ENCODE results near the gene PRICKLE3. TPM values are rescaled to one million over a fixed set of nuclear protein-coding genes. Genes with fewer than 3 reads are reported as not detected.

Gene PRICKLE3
- total and polyA plus RNA-seq, 12 donors: 6.6 to 14.8 (median 9.4) TPM

DNA sequence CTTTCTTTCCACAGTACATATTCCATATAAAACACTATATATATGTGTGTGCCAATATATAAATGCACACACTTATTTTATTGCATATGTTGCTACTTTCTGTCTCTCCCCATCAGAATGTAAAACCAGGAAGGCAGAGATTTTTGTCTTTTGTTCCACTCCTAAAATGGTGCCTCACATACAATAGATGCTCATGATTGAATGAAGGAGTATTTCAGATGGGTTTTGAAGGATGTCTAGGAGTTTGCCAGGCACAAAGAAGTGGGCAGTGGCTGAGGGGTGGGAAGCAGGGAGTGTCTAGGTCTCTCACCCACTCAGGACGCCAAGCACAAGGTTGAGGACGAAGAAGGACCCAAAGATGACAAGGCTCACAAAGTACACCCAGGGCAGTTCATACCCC is 41.6 kb upstream of the PRICKLE3 start:
- Histone ChIP-seq H3K9me3 (peaks cover 0 to 12% (median 0%) of the 10 kb centered on the region in 11 donors), H3K4me3 (no peak overlapping the region), H3K4me1 (peaks cover 0 to 4% (median 0%) of the 10 kb centered on the region in 9 donors), H3K36me3 (no peaks in the 10 kb centered on the region), H3K27ac (no peak overlapping the region), H3K27me3 (no peaks in the 10 kb centered on the region)
- no peak for ATAC-seq
- WGBS, 2 donors: 80 to 92% methylated on average over 2 of the region's 2 CpGs
- TF ChIP-seq, protein P1, sequence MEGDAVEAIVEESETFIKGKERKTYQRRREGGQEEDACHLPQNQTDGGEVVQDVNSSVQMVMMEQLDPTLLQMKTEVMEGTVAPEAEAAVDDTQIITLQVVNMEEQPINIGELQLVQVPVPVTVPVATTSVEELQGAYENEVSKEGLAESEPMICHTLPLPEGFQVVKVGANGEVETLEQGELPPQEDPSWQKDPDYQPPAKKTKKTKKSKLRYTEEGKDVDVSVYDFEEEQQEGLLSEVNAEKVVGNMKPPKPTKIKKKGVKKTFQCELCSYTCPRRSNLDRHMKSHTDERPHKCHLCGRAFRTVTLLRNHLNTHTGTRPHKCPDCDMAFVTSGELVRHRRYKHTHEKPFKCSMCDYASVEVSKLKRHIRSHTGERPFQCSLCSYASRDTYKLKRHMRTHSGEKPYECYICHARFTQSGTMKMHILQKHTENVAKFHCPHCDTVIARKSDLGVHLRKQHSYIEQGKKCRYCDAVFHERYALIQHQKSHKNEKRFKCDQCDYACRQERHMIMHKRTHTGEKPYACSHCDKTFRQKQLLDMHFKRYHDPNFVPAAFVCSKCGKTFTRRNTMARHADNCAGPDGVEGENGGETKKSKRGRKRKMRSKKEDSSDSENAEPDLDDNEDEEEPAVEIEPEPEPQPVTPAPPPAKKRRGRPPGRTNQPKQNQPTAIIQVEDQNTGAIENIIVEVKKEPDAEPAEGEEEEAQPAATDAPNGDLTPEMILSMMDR (IDR thresholded peaks at IDR 0.05): no peak
- DNase-seq: no peak
- intact Hi-C loops (cut with DNase I): no loop called here

DNA sequence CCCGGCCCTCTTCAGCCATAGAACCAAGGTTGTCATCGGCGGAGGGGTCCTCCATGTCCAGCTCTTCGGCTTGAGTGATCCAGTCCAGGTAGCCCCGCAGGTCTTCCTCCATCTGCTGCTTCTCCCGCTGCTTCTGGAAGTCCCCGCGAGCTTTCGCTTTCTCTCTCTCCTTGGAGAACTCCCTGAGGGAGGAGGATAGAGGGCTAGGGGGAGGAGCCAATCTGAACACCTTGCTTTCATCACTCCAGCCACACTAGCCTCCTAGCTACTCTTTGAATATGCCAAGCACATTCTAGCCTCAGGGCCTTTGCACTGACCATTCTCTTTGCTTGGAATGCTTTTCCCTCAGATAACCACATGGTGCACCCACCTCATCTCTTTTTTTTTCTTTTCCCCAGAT is 40.8 kb upstream of the PRICKLE3 start:
- intact Hi-C loops (cut with DNase I): no loop called here
- DNase-seq (no peak), ATAC-seq (no peak)
- H3K27ac ChIP-seq: no peak overlapping the region
- peaks cover 0 to 12% (median 0%) of the 10 kb centered on the region in 11 donors for H3K9me3 ChIP-seq
- H3K4me3 ChIP-seq: no peak overlapping the region
- TF ChIP-seq, protein P1 (IDR thresholded peaks at IDR 0.05): no peak
- 89 to 95% methylated on average over 9 of the region's 9 CpGs for WGBS, 2 donors
- H3K4me1 ChIP-seq: peaks cover 0 to 4% (median 0%) of the 10 kb centered on the region in 9 donors
- H3K36me3 ChIP-seq: no peaks in the 10 kb centered on the region
- H3K27me3 ChIP-seq: no peaks in the 10 kb centered on the region

DNA sequence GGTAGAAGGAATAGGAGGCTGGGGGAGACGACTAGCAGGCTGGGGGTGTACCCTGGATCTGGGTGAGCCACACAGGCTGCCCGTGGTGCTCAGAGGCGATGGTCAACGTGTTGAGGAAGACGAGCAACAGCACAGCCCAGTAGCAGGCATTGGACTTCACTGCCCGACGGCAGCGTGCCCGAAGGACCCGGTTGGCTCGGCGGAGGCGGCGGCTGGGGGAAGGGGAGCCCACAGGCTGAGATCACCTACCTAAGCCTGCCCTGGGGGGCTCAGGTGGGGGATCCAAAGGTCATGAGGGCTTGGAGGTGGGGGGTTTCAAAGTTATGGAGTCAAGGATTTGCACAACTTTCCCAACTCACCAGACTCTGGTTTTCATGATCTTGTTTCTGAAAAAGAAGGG is 39.7 kb upstream of the PRICKLE3 start:
- DNase-seq (no peak), ATAC-seq (no peak)
- H3K9me3 ChIP-seq: peaks cover 0 to 12% (median 0%) of the 10 kb centered on the region in 11 donors
- peaks cover 0 to 4% (median 0%) of the 10 kb centered on the region in 9 donors for H3K4me1 ChIP-seq
- WGBS, 2 donors: 70 to 74% methylated on average over 14 of the region's 14 CpGs
- TF ChIP-seq, protein P1 (IDR thresholded peaks at IDR 0.05): no peak
- H3K27me3 ChIP-seq: no peaks in the 10 kb centered on the region
- intact Hi-C loops (cut with DNase I): no loop called here
- H3K36me3 ChIP-seq: no peaks in the 10 kb centered on the region
- no peak overlapping the region for H3K27ac ChIP-seq
- H3K4me3 ChIP-seq: no peak overlapping the region

GRCh38 chrX:49221868-49222267 is 35.7 kb upstream of the PRICKLE3 start:
- TF ChIP-seq, protein P1 (IDR thresholded peaks at IDR 0.05): no peak
- no peak for ATAC-seq
- Histone ChIP-seq H3K27me3 (no peaks in the 10 kb centered on the region), H3K36me3 (no peaks in the 10 kb centered on the region), H3K9me3 (no peaks in the 10 kb centered on the region), H3K4me1 (no peaks in the 10 kb centered on the region), H3K27ac (no peak overlapping the region), H3K4me3 (no peak overlapping the region)
- intact Hi-C loops (cut with DNase I): no loop called here
- 47 to 76% methylated on average over 2 of the region's 2 CpGs for WGBS, 2 donors
- no peak for DNase-seq
